Testis (tissue), 2 donors: Measurements from ENCODE around the gene EML2.

Source experiments
- CTCF ChIP-seq, 3 experiments: fragments of 450-650 bp in 2 of 3; fragments of 200-600 bp in 1 of 3; sonication (generic) in 1 of 3; IDR thresholded peaks; one replicate each; pipeline ENCODE4 v1.5.1; 2016 to 2019; ENCODE audit warnings: antibody characterized with exemption in 3 of 3, mild to moderate bottlenecking in 2 of 3, moderate library complexity in 1 of 3
- POLR2A ChIP-seq: fragments of 450-650 bp; IDR thresholded peaks from one replicate; pipeline ENCODE4 v1.6.1; 2017; ENCODE audit warnings: antibody characterized with exemption, mild to moderate bottlenecking, moderate library complexity

- no peak for TF ChIP-seq CTCF (IDR thresholded peaks at IDR 0.05)
- TF ChIP-seq POLR2A, result no peak
Observed at GRCh38 chr19:45616704-45617017, 22.5 kb downstream of the EML2 start.
